Hepatocyte (in vitro differentiated cells): ENCODE measurements around the gene SELE. TPM values are rescaled to one million over a fixed set of nuclear protein-coding genes. Genes with fewer than 3 reads are reported as not detected.

ENCODE experiments used
- DNase-seq: peaks from one replicate; pipeline ENCODE4 v3.0.0-alpha.2; 2016; ENCODE audit warnings: low spot score
- H2AFZ ChIP-seq: fragments of 200-600 bp; sonication (generic); 2 replicates; pipeline ENCODE4 v1.6.0; 2016; ENCODE audit warnings: antibody characterized with exemption, mild to moderate bottlenecking
- H3K27ac ChIP-seq: fragments of 200-600 bp; sonication (generic); 2 replicates; pipeline ENCODE4 v1.5.1; 2016; ENCODE audit warnings: mild to moderate bottlenecking
- H3K27me3 ChIP-seq: fragments of 200-600 bp; sonication (generic); 2 replicates; pipeline ENCODE4 v1.6.1; 2016
- H3K36me3 ChIP-seq: fragments of 200-600 bp; sonication (generic); replicated peaks from 2 replicates; pipeline ENCODE4 v1.5.1; 2016; ENCODE audit warnings: low read depth; ENCODE audit not compliant: insufficient read depth
- H3K4me1 ChIP-seq: fragments of 200-600 bp; sonication (generic); 2 replicates; pipeline ENCODE4 v1.5.1; 2016; ENCODE audit warnings: mild to moderate bottlenecking, moderate library complexity; ENCODE audit not compliant: insufficient read depth
- H3K4me2 ChIP-seq: fragments of 200-600 bp; sonication (generic); 2 replicates; pipeline ENCODE4 v1.6.0; 2016
- H3K4me3 ChIP-seq: fragments of 200-600 bp; sonication (generic); 2 replicates; pipeline ENCODE4 v1.5.1; 2016; ENCODE audit warnings: mild to moderate bottlenecking
- H3K79me2 ChIP-seq: fragments of 200-600 bp; sonication (generic); 2 replicates; pipeline ENCODE4 v1.6.0; 2017; ENCODE audit warnings: mild to moderate bottlenecking
- H3K9me2 ChIP-seq: fragments of 200-600 bp; sonication (generic); replicated peaks from 2 replicates; pipeline ENCODE4 v1.6.0; 2017; ENCODE audit warnings: mild to moderate bottlenecking; ENCODE audit not compliant: insufficient read depth
- H3K9me3 ChIP-seq: fragments of 200-600 bp; sonication (generic); 2 replicates; pipeline ENCODE4 v1.5.1; 2016; ENCODE audit warnings: low read depth, mild to moderate bottlenecking
- H4K20me1 ChIP-seq: fragments of 200-600 bp; sonication (generic); 2 replicates; pipeline ENCODE4 v1.6.0; 2016; ENCODE audit warnings: mild to moderate bottlenecking; ENCODE audit not compliant: insufficient read depth, poor library complexity, severe bottlenecking
- CTCF ChIP-seq: fragments of 200-600 bp; sonication (generic); IDR thresholded peaks from 2 replicates; pipeline ENCODE4 v1.5.1; 2016; ENCODE audit warnings: antibody characterized with exemption, mild to moderate bottlenecking; ENCODE audit not compliant: poor library complexity
- EZH2 ChIP-seq: fragments of 200-600 bp; sonication (generic); IDR thresholded peaks from 2 replicates; pipeline ENCODE4 v1.6.1; 2016; ENCODE audit warnings: antibody characterized with exemption, mild to moderate bottlenecking, borderline replicate concordance
- EZH2phosphoT487 ChIP-seq: fragments of 200-600 bp; sonication (generic); IDR thresholded peaks from one replicate; pipeline ENCODE4 v1.6.1; 2018; ENCODE audit warnings: antibody characterized with exemption, mild to moderate bottlenecking, low read depth, moderate library complexity; ENCODE audit not compliant: unreplicated experiment, severe bottlenecking
- WGBS: methylation state at CpG from one replicate; pipeline ENCODE4 v1.1.6; 2016; ENCODE audit warnings: low lambda C conversion rate; ENCODE audit errors: missing lambda C conversion rate; 5-methylcytosine and 5-hydroxymethylcytosine counted together
- polyA plus RNA-seq: library from polyadenylated mRNA; unstranded; fragments of >200 nt; fragmentation: Nextera tagmentation; extraction: Ambion mirVana; gene quantifications from 2 replicates; pipeline ENCODE4 v1.2.1, GENCODE V29; 2016
- total RNA-seq: library from RNA; depleted of rRNA; stranded (reverse); fragments of >200 nt; gene quantifications from 2 replicates; pipeline ENCODE4 v1.2.3, GENCODE V29; 2014

SELE gene
- total and polyA plus RNA-seq, 2 experiments from 2014 or later = 0.03 TPM; not detected in 1

DNA sequence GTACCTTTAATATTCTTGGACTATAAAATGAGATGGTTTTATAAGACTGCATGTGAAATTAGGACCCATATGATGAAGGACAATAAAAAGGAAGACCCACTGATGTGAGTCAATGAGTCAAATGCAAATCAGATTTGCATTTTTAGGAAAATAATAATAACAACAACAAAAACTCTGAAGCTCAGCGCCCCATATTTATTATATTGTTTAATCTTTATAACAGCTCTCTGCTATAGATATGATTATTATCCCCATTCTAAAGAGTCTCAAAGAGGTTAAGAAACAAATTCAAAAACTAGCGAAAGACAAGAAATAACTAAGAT, 21.6 kb downstream of the SELE start:
- Histone ChIP-seq H3K79me2 (no peaks in the 10 kb centered on the region), H3K9me2 (no peaks in the 10 kb centered on the region), H3K27ac (no peak overlapping the region), H2AFZ (no peak overlapping the region), H3K9me3 (no peaks in the 10 kb centered on the region), H4K20me1 (no peaks in the 10 kb centered on the region), H3K4me2 (no peak overlapping the region), H3K4me1 (no peaks in the 10 kb centered on the region), H3K4me3 (no peak overlapping the region), H3K27me3 (no peaks in the 10 kb centered on the region), H3K36me3 (no peaks in the 10 kb centered on the region)
- no peak for TF ChIP-seq EZH2phosphoT487
- TF ChIP-seq CTCF = no peak
- TF ChIP-seq EZH2 = no peak
- DNase-seq = no peak
- WGBS = 98% methylated on average over 2 of the region's 2 CpGs

DNA sequence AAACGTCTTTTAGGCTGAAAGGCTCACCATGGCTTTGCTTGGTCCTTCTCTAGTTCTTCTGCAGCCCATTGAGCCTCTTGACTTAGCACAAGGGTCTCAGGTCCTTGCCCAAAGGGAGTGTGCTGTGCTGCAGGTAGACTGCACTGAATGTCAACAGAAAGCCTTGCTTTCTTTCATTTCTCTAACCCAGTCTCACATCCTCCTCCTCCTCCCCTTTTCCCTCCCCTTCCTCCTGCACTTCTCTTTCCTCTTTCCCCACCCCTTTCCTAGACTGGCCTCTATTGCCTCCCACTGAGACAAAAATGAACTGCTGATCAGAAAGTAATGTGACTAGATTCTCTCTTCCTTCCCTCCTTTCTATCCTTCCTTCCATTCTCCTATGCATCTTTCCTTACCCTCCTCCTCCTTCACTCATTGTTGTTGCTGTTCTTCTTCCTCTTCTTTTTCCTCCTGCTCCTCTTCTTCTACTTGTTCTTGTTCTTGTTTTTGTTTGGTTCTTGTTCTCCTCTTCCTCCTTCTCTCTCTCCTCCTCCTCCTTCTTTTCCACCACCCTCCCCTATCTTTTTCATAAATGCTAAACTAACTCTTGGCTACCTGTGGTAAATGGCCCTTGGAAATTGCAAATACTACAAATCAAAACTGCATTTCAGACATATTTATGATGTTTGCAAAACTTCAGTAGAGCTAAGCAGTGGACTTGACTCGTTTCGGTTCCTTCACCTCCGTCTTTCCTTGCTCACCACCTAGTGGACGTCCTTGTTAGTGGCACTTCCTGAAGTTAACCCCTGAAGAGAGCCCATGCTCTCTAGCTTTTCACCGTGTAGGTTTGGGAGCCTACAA, 22.2 kb downstream of the SELE start, which contains the start of gene SELL:
Gene SELL, minus strand, starts transcription at position 152 of the 840 bp plus-strand sequence. Its CDS starts 122 bp downstream, at position 30.
- Histone ChIP-seq H3K79me2 (no peaks in the 10 kb centered on the region), H2AFZ (peak within 1 kb of the TSS; percentile 90), H3K27ac (no peak within 1 kb of the TSS), H3K9me2 (no peaks in the 10 kb centered on the region), H3K4me1 (no peaks in the 10 kb centered on the region), H3K4me2 (peak within 1 kb of the TSS; percentile 74), H3K4me3 (no peak within 1 kb of the TSS), H4K20me1 (no peaks in the 10 kb centered on the region), H3K36me3 (no peaks in the 10 kb centered on the region), H3K9me3 (no peaks in the 10 kb centered on the region), H3K27me3 (no peaks in the 10 kb centered on the region)
- peak; percentile 82 for DNase-seq
- TF ChIP-seq EZH2phosphoT487 = no peak
- TF ChIP-seq CTCF = peak; percentile 84
- no peak for TF ChIP-seq EZH2
- 22% methylated on average over 6 of the region's 6 CpGs for WGBS

GRCh38 chr1:169708647-169709046, 25.2 kb downstream of the SELE start:
- Histone ChIP-seq H2AFZ (no peak overlapping the region), H3K27ac (no peak overlapping the region), H4K20me1 (no peaks in the 10 kb centered on the region), H3K36me3 (no peaks in the 10 kb centered on the region), H3K27me3 (no peaks in the 10 kb centered on the region), H3K9me2 (no peaks in the 10 kb centered on the region), H3K4me1 (no peaks in the 10 kb centered on the region), H3K4me3 (no peak overlapping the region), H3K79me2 (no peaks in the 10 kb centered on the region), H3K9me3 (no peaks in the 10 kb centered on the region), H3K4me2 (no peak overlapping the region)
- TF ChIP-seq EZH2 (no peak), EZH2phosphoT487 (no peak), CTCF (no peak)
- 93% methylated on average over 3 of the region's 3 CpGs for WGBS
- no peak for DNase-seq
